Measurements from ENCODE around the gene APMAP.

DNA sequence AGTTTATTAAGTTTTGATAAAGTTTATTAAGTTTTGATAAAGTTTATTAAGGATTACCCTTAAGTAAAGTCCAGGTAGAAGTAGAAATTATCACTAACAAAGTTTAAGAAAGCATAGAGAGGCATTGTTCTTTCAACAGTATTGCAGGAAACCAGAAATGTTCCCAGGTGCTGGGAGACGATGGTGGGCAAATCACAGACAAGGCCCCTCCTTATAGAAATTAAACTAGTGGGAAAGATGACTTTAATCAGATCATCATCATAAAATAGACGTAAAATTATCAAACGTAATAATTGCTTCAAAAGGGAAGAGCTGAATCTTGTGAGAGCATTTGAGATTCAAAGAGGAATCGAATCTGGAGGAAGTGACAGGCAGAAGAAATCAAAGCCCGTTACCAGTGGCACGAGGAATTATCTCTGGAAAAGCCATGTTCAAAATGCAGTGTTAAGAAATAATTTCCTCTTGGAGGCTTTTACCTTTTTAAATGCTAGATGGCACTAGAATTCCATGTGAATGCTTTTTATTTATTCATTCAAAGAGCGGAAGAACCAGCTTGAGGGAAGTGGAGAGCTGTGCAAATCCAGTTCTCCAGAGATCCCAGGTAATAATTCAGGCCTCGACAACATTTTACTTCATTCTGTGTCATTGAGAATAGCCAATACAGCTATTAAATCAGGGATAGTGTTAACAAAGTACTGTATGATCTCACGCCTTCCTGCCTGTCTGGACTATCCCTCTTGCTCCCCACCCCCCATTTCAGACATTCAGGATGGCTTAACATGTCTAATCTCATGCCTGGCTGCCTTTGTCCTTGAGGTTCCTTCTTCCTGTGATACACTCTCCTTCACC is 1.0 kb upstream of the APMAP start:
- no peak for TF ChIP-seq POLR2A (IDR thresholded peaks at IDR 0.05)
- TF ChIP-seq, protein P1, sequence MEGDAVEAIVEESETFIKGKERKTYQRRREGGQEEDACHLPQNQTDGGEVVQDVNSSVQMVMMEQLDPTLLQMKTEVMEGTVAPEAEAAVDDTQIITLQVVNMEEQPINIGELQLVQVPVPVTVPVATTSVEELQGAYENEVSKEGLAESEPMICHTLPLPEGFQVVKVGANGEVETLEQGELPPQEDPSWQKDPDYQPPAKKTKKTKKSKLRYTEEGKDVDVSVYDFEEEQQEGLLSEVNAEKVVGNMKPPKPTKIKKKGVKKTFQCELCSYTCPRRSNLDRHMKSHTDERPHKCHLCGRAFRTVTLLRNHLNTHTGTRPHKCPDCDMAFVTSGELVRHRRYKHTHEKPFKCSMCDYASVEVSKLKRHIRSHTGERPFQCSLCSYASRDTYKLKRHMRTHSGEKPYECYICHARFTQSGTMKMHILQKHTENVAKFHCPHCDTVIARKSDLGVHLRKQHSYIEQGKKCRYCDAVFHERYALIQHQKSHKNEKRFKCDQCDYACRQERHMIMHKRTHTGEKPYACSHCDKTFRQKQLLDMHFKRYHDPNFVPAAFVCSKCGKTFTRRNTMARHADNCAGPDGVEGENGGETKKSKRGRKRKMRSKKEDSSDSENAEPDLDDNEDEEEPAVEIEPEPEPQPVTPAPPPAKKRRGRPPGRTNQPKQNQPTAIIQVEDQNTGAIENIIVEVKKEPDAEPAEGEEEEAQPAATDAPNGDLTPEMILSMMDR (IDR thresholded peaks at IDR 0.05), result peak in 1 of 4 experiments; percentile 28
